GM18868 (cell line): ENCODE measurements around the gene MIGA2.

Source experiments
- ATAC-seq: cut with Tn5 transposase; IDR thresholded peaks from one replicate; pipeline ENCODE4 v1.9.1; 2021; ENCODE audit warnings: mild to moderate bottlenecking, moderate library complexity; ENCODE audit not compliant: unreplicated experiment

MIGA2 gene

GRCh38 chr9:129010267-129010975, 26.0 kb upstream of the MIGA2 start:
- no peak for ATAC-seq

GRCh38 chr9:129011170-129011569, 25.3 kb upstream of the MIGA2 start:
- ATAC-seq: no peak

- ATAC-seq: no peak
Measured at GRCh38 chr9:129011761-129012181, 24.7 kb upstream of the MIGA2 start.

GRCh38 chr9:129012343-129012742, 24.1 kb upstream of the MIGA2 start:
- no peak for ATAC-seq

GRCh38 chr9:129012893-129013448, 23.5 kb upstream of the MIGA2 start:
- ATAC-seq: no peak

- ATAC-seq: no peak
Measured at GRCh38 chr9:129013674-129014073, 22.8 kb upstream of the MIGA2 start.

GRCh38 chr9:129014124-129014523, 22.3 kb upstream of the MIGA2 start:
- ATAC-seq: no peak

GRCh38 chr9:129014608-129015007, 21.8 kb upstream of the MIGA2 start:
- no peak for ATAC-seq

- no peak for ATAC-seq
Measured at GRCh38 chr9:129021091-129021490, 15.3 kb upstream of the MIGA2 start.

- no peak for ATAC-seq
Measured at GRCh38 chr9:129022037-129022436, 14.4 kb upstream of the MIGA2 start.

- ATAC-seq: no peak
Measured at GRCh38 chr9:129023036-129023907, 13.2 kb upstream of the MIGA2 start.

GRCh38 chr9:129023908-129024233, 12.6 kb upstream of the MIGA2 start:
- no peak for ATAC-seq

GRCh38 chr9:129026442-129027223, 9.8 kb upstream of the MIGA2 start:
- ATAC-seq: no peak

- no peak for ATAC-seq
Measured at GRCh38 chr9:129027224-129027684, 9.2 kb upstream of the MIGA2 start.

GRCh38 chr9:129027685-129028191, 8.7 kb upstream of the MIGA2 start:
- ATAC-seq: peak; percentile 50

- ATAC-seq: peak; percentile 75
Measured at GRCh38 chr9:129028192-129028966, 8.0 kb upstream of the MIGA2 start, which contains the start of gene SH3GLB2. Gene SH3GLB2, minus strand, starts transcription at chr9:129028331. Its CDS starts 177 bp downstream, at chr9:129028154.

- no peak for ATAC-seq
Measured at GRCh38 chr9:129030191-129030590, 6.2 kb upstream of the MIGA2 start.

GRCh38 chr9:129031514-129031913, 4.9 kb upstream of the MIGA2 start:
- no peak for ATAC-seq

GRCh38 chr9:129032541-129033159, 3.8 kb upstream of the MIGA2 start:
- no peak for ATAC-seq

GRCh38 chr9:129033216-129033615, 3.2 kb upstream of the MIGA2 start:
- no peak for ATAC-seq
